NCI-H1694 treated with DMSO at 0.1 percent for 48 hours (cell line): ENCODE data around the gene CD320.
"Not testable (repeated sequence)": the region's sequence is repeated elsewhere in the genome, so short reads cannot be mapped to it uniquely, and the experiment has no call there.

Experiments used
- DNase-seq: peaks from one replicate; lab custom pipeline; 2025; lab: John Stamatoyannopoulos, UW

The CD320 gene

GRCh38 chr19:8333767-8334457 is 25.8 kb upstream of the CD320 start:
- no peak for DNase-seq

DNA sequence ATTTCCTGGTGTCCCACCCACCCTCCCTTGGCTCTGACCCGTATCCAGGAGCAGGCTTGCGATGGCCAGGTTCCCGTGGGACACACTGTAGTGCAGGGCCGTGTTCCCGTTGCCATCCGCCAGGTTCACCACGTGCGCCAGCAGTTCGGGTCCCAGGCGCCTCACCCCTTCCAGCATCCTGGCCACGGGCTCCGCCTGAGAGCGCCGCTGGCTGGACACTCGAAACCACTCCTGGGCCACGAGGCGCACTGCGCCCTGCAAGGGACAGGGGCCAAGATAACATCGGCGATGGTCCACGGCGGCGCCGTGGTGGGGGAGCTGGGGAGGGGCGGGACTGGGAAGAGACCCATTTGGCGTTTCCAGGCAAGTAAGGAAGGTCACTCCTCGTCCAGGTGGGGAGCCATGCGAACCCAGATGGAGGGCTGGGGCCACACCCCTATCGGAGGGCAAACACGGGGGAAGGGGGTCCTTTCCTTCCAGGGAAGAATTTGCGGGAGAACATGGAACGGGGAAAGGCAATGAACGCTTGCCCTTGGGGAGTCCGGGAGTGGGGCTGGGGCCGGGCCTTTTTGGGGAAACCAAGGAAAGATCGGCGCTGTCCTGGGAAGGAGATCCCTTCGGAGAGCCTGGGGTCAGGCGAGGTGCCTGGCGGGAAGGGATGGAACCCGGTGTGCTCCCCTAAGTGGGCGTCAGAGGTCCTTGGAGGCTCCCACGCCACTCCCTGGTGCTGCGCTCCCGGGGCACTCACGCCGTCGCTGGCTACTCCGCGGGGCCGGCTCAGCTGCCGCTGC is 25.0 kb upstream of the CD320 start:
- DNase-seq: no peak

DNA sequence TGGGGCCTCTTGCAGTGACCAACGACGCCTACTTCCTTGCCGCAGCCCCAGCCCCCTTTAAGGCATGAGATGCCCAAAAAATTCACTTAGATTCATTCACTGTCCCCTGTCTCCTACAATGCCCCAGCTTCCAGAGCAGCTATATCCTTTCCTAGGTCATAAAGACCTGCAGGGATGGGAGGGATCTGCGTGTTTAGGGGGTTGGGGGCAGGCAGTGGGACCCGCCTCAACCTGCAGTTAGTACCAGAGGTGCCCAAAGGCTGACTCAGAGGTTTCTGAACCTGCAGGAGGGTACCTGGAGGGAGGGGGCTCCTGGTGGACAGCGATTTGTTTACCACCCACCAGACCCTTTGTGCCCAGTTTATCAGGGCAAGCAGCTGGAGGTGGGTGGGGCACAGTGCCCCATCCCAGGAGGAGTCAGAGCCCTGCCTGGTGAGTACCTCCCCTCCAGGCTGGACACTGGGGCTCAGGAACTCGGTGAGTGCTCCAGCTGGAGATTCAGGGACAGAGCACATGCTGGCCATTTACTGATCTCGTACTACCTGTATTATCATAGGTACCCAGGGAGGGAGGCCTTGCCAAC is 23.2 kb upstream of the CD320 start:
- no peak for DNase-seq

DNA sequence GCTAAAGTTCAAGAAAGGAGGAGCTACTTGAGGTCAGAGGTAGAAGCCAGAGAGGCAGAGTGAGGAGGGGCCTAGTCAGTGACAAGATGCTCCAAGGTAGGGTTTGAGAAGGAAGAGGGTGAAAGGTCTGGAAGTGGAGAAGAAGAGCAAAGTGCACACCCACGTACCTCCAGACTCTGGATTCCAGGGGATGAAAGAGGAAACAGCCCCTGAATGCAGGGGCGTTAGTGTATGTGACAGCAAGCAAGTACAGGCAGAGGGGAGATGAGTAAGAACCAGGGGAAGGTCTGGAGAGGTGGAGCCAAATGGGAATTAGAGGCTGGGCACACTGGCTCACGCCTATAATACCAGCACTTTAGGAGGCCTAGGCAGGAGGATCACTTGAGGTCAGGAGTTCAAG is 21.8 kb upstream of the CD320 start:
- DNase-seq: no peak

DNA sequence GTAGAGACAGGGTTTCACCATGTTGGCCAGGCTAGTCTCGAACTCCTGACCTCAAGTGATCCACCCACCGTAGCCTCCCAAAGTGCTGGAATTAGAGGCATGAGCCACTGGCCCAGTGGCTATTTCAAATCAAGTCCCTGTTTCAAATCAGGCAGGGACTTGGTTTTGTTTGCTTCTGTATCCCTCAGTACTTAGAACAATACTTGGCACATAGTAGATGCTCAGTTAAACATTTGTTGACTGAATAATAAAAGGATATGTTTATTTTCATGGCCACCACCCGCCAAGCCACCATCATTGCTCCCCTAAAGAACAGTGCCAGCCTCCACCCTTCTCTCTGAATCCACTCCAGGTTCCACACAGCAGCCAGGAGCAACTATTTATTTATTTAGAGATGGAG is 17.3 kb upstream of the CD320 start:
- DNase-seq: no peak

DNA sequence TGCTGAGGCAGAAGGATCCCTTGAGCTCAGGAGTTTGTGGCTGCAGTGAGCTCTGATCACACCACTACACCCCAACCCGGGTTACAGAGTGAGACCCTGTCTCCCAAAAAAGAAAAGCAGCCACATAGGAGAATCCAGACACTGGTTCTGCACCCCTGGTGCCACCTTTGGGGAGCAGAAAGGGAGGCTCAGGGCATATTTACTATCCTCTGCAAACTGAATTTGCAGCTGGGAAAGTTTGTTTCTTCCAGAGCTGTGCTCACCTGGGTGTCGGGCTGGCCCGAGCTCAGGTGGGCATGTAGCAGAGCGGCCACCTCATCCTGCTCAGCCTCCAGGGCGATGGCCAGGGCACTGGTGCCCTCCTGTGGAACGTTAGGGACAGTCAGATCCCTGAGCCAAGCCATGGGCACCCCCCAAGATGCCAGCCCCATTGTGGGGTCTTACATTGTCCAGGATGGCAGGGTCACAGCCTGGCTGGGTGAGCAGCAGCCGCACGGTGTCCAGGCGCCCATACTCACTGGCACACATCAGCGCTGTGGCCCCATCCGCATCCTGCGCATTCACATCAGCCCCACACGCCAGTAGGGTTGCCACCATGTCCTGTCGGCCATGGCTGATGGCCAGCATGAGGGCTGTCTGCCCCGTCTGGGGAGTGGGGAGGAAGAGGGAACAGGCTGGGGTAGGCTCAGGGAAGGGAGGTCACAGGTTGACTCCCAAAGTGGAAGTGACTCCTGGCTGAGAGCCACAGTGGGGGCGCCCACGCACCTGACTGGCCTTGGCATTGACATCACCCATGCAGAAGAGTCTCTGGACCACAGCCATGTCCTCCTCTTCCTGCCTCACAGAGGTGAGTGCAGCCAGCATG is 16.3 kb upstream of the CD320 start:
- no peak for DNase-seq

DNA sequence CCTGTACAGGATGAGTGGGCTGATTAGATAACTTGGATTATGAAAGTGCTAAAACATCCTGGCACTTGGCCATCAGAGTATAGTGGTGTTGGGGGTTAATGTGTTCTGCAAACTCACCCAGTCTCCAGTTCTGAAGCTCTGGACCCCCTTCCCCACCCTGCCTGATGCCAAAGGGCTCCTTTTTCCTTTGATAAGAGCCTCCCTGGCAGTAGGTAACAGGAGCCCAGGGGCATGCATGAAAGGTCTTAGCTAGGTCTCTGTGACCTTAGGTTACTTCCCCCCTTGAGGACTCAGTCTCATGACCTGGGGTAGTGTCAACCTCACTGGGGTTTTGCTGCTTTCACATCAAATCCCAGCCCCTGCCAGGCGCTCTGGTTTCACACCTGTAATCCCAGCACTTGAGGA is 15.6 kb upstream of the CD320 start:
- no peak for DNase-seq

- no peak for DNase-seq
Measured at GRCh38 chr19:8322638-8322997, 14.5 kb upstream of the CD320 start.

- no peak for DNase-seq
Measured at GRCh38 chr19:8321986-8322637, 14.0 kb upstream of the CD320 start.

DNA sequence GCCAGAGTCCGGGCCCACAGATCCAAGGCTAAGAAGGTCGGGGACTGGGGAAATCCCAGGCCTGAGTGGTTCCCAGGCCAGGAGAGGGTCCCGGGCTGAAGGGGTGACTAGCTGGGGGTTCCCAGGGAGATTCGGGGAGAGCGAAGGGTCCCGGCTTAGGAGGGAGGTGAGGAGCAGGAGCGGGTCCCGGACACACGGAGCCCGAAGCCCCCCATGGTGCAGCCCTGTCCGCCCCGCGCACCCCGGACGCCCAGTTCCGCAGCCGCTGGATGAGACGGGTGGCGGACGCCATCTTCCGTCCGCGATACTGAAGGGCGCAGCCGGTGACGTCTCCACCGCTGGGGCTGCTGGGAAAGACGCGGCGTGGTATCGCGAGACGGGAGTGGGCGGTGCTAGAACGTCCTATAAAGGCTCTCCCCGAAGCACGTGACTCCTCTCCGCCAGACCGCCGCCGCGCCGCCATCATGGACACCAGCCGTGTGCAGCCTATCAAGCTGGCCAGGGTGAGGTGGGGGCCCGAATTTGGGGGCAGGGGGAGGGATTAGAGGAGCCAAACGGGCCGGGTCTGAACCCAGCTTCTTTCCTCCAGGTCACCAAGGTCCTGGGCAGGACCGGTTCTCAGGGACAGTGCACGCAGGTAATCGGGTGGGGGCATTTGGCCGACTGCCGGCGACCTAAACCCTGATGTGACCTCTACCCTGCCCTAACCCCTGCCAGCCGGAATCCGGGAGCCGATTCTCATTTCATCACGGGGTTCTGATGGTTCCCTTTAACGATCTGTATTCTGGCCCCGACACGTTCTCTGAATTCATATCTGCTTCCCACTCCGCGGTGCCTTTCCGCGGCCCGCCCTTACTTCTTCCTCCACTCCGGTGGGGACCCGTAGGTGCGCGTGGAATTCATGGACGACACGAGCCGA is 13.2 kb upstream of the CD320 start, which contains the start of the genes NDUFA7 and RPS28:
NDUFA7 (minus strand) TSS at position 309 of the 919 bp plus-strand sequence; CDS start at position 292, 17 bp downstream.
RPS28 (plus strand) TSS at position 430 of the 919 bp plus-strand sequence; CDS start at position 465, 35 bp downstream.
- DNase-seq: peak; percentile 82

DNA sequence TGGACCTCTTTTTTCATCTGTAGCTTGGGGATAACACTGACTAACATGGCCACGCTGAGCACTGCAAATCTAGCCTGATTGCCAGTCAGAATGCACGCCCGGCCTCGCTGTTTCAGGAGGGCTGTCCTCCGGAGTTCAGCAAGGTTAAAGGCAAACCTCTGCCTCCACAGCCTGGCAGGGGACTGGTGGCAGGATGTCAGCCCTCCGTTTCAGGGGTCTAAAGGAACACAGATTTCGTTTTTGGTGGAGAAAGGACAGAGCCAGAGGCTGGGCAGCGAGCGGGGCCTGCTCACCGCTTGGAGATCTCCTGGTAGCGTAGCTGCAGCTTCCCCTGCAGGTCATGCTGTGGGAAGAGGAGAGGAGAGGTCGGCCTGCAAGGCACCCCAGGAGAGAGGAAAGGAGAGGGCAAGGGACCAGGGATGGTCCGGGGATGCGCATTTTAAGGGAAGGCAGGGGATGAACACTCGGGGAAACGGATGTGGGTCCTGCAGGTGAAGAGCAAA is 12.5 kb upstream of the CD320 start:
- no peak for DNase-seq

GRCh38 chr19:8319807-8320520 is 11.8 kb upstream of the CD320 start:
- no peak for DNase-seq

DNA sequence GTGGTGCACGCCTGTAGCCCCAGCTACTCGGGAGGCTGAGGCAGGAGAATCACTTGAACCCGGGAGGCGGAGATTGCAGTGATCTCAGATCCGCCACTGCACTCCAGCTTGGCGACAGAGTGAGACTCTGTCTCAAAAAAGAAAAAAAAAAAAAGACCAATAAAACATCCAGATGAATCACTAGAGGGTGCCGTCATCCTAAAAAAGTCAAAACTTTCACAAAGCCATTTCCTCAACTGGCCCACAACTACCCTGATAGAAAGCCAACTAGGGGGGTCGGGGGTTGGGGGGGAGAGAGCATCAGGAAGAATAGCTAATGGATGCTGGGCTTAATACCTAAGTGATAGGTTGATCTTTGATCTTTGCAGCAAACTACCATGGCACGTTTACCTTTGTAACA is 10.7 kb upstream of the CD320 start:
- DNase-seq: not testable (repeated sequence)

- DNase-seq: no peak
Measured at GRCh38 chr19:8316351-8317125, 8.4 kb upstream of the CD320 start.

GRCh38 chr19:8314981-8315640 is 7.0 kb upstream of the CD320 start:
- not testable (repeated sequence) for DNase-seq

- no peak for DNase-seq
Measured at GRCh38 chr19:8311461-8312260, 3.5 kb upstream of the CD320 start.

- no peak for DNase-seq
Measured at GRCh38 chr19:8310342-8311055, 2.3 kb upstream of the CD320 start.
